Mucosa of descending colon (tissue), 3 donors: Measurements from ENCODE around the gene TMEM51. TPM values are rescaled to one million over a fixed set of nuclear protein-coding genes. Genes with fewer than 3 reads are reported as not detected.
"Not testable (repeated sequence)": the region's sequence is repeated elsewhere in the genome, so short reads cannot be mapped to it uniquely, and the experiment has no call there.

Experiments used
- ATAC-seq: fragments of 200-7000 bp; cut with Tn5 transposase; one replicate; pipeline ENCODE4 v1.9.1; 2020; ENCODE audit warnings: mild to moderate bottlenecking, moderate library complexity
- DNase-seq, 3 donors: peaks; one replicate each; pipeline ENCODE4 v3.0.0-alpha.2; 2020
- H3K36me3 ChIP-seq: fragments of 200-600 bp; one replicate; pipeline ENCODE4 v1.8.0; 2021; ENCODE audit warnings: low read depth, mild to moderate bottlenecking
- H3K4me1 ChIP-seq: fragments of 200-600 bp; one replicate; pipeline ENCODE4 v1.8.0; 2021; ENCODE audit warnings: low read depth, mild to moderate bottlenecking
- H3K4me3 ChIP-seq: fragments of 200-600 bp; one replicate; pipeline ENCODE4 v1.8.0; 2021; ENCODE audit warnings: mild to moderate bottlenecking
- H3K9me3 ChIP-seq: fragments of 200-600 bp; one replicate; pipeline ENCODE4 v1.8.0; 2021; ENCODE audit warnings: mild to moderate bottlenecking
- CTCF ChIP-seq: fragments of 200-600 bp; IDR thresholded peaks from one replicate; pipeline ENCODE4 v1.8.0; 2022; ENCODE audit warnings: antibody characterized with exemption, mild to moderate bottlenecking
- intact Hi-C, 2 donors: fragments of 100-400 bp; cut with DNase I in 1 of 2; cut with micrococcal nuclease in 1 of 2; formaldehyde crosslinking; loops; one replicate each; pipeline versions ENCODE4 v1.11.0 to v1.11.1; 2022; cut with DNase I, micrococcal nuclease
- total RNA-seq, 3 donors: library from RNA; stranded (reverse); fragmentation: NEBNext Ultra II Directional in 2 of 3; extraction: Animal tissue kit (Norgen Biotek cat#: 25700) in 2 of 3; gene quantifications; one replicate each; pipeline versions ENCODE4 v1.2.1 to v1.2.4, GENCODE V29; 2021 to 2023
- donor health status: DM: no; HTN: no; CAD: no; lungs with moderate emphysema.
- donor health status: DM: no; HTN: no; CAD: no.
- donor health status: DM: no; HTN: yes; CAD: no.

The TMEM51 gene
- total RNA-seq, 3 donors from 2014 or later: 19.1 to 31.8 (median 26.6) TPM

- no peak for ATAC-seq
- DNase-seq: no peak
- TF ChIP-seq CTCF: no peak
Observed at GRCh38 chr1:15134285-15134684, 19.3 kb upstream of the TMEM51 start.

GRCh38 chr1:15135604-15136003 lies 17.9 kb upstream of the TMEM51 start:
- ATAC-seq, DNase-seq, H3K9me3 ChIP-seq, H3K36me3 ChIP-seq, H3K4me1 ChIP-seq, H3K4me3 ChIP-seq: not testable (repeated sequence)
- intact Hi-C loops: loop anchor here in 1 of 2 donors (10.0 kb wide), 1 partner anchor 149 kb away; no protein-coding TSS in a partner anchor

More at GRCh38 chr1:15134285-15134684, 19.3 kb upstream of the TMEM51 start:
- H3K4me1 ChIP-seq: no peaks in the 10 kb centered on the region
- no peak overlapping the region for H3K4me3 ChIP-seq
- intact Hi-C loops: loop anchor here in 1 of 2 donors (10.0 kb wide), 1 partner anchor 151 kb away; no protein-coding TSS in a partner anchor
- no peaks in the 10 kb centered on the region for H3K9me3 ChIP-seq
- H3K36me3 ChIP-seq: no peaks in the 10 kb centered on the region

- Histone ChIP-seq H3K9me3 (no peaks in the 10 kb centered on the region), H3K4me1 (no peaks in the 10 kb centered on the region), H3K4me3 (no peak overlapping the region), H3K36me3 (no peaks in the 10 kb centered on the region)
- DNase-seq (no peak), ATAC-seq (no peak)
- intact Hi-C loops: loop anchor here in 1 of 2 donors (10.0 kb wide), 1 partner anchor 147 kb away; no protein-coding TSS in a partner anchor
- no peak for TF ChIP-seq CTCF
Observed at GRCh38 chr1:15137809-15138208, 15.7 kb upstream of the TMEM51 start.

- Histone ChIP-seq H3K9me3 (no peaks in the 10 kb centered on the region), H3K4me1 (no peaks in the 10 kb centered on the region), H3K36me3 (no peaks in the 10 kb centered on the region), H3K4me3 (no peak overlapping the region)
- no peak for TF ChIP-seq CTCF
- no peak for ATAC-seq
- DNase-seq: no peak
- intact Hi-C loops: loop anchor here in 1 of 2 donors (10.0 kb wide), 1 partner anchor 145 kb away; no protein-coding TSS in a partner anchor
Observed at GRCh38 chr1:15139654-15140350, 13.7 kb upstream of the TMEM51 start.

GRCh38 chr1:15141935-15142539 lies 11.5 kb upstream of the TMEM51 start:
- no peaks in the 10 kb centered on the region for H3K4me1 ChIP-seq
- peak; percentile 16 for ATAC-seq
- no peak for DNase-seq
- no peak overlapping the region for H3K4me3 ChIP-seq
- intact Hi-C loops: no loop called here
- H3K9me3 ChIP-seq: no peaks in the 10 kb centered on the region
- TF ChIP-seq CTCF: no peak
- H3K36me3 ChIP-seq: no peaks in the 10 kb centered on the region

GRCh38 chr1:15145327-15145726 lies 8.2 kb upstream of the TMEM51 start:
- no peak for TF ChIP-seq CTCF
- H3K4me3 ChIP-seq: no peak overlapping the region
- H3K36me3 ChIP-seq: no peaks in the 10 kb centered on the region
- no peaks in the 10 kb centered on the region for H3K4me1 ChIP-seq
- no peaks in the 10 kb centered on the region for H3K9me3 ChIP-seq
- intact Hi-C loops: no loop called here
- no peak for ATAC-seq
- DNase-seq: no peak
